Cardiac fibroblast (primary cell): ENCODE measurements around the gene TEX54.

ENCODE experiments used
- DNase-seq, 2 donors: peaks; one replicate each; pipeline versions ENCODE4 v3.0.0 to v3.0.0-alpha.2; 2010; ENCODE audit warnings: low read depth in 2 of 2
- H3K4me3 ChIP-seq, 2 donors: replicated peaks in 1 of 2; 1 replicate in 1 of 2; 2 replicates in 1 of 2; pipeline ENCODE4 v1.5.1; 2011; ENCODE audit warnings: low read depth in 2 of 2, low read length in 2 of 2, mild to moderate bottlenecking in 2 of 2, moderate library complexity in 1 of 2
- CTCF ChIP-seq: IDR thresholded peaks from one replicate; pipeline ENCODE4 v1.5.1; 2011; ENCODE audit warnings: low read depth, mild to moderate bottlenecking, low read length, inconsistent platforms

The TEX54 gene

GRCh38 chr11:62854825-62855570, 22.4 kb upstream of the TEX54 start:
- TF ChIP-seq CTCF = no peak
- DNase-seq = no peak
- H3K4me3 ChIP-seq = peak overlapping the region; percentile 82 to 85

- no peak for TF ChIP-seq CTCF
- no peak for DNase-seq
- H3K4me3 ChIP-seq = peak overlapping the region; percentile 82 to 85
Measured at GRCh38 chr11:62854013-62854824, 21.6 kb upstream of the TEX54 start.

GRCh38 chr11:62853279-62853965, 20.8 kb upstream of the TEX54 start:
- DNase-seq = no peak
- TF ChIP-seq CTCF = no peak
- H3K4me3 ChIP-seq = peak overlapping the region in 1 of 2 donors; percentile 85

- no peak for DNase-seq
- H3K4me3 ChIP-seq = no peak overlapping the region
- no peak for TF ChIP-seq CTCF
Measured at GRCh38 chr11:62852523-62853188, 20.0 kb upstream of the TEX54 start.

GRCh38 chr11:62851807-62852522, 19.3 kb upstream of the TEX54 start:
- no peak for DNase-seq
- TF ChIP-seq CTCF = no peak
- H3K4me3 ChIP-seq = no peak overlapping the region
